ENCODE measurements around the gene RPL28. TPM values are rescaled to one million over a fixed set of nuclear protein-coding genes. Genes with fewer than 3 reads are reported as not detected.

RPL28 gene
- total and polyA plus RNA-seq, 2 of the 4 experiments (the other 2 are of a cell fraction) = 386 to 1,693 TPM

GRCh38 chr19:55391191-55391670 lies 5.5 kb downstream of the RPL28 start:
- POLR2A ChIA-PET (ENCODE audit: unreplicated experiment) = interaction anchor here (0.5 kb wide), 1 partner anchor 23 kb away, joined by 3 read pairs; no protein-coding TSS in a partner anchor
- no peaks in the 10 kb centered on the region for H3K9me3 ChIP-seq (ENCODE audit: control insufficient read depth, insufficient read depth, low read length)
- in situ Hi-C loops (cut with MboI; ENCODE audit: low sequenced_read_pairs) (no loop called here), intact Hi-C loops (cut with micrococcal nuclease) (no loop called here), dilution Hi-C loops (cut with HindIII; ENCODE audit: low sequenced_read_pairs, unreplicated experiment) (no loop called here)
- H3K14ac ChIP-seq (replicated peaks; ENCODE audit: low read depth, low read length) = no peak overlapping the region
- 81% methylated on average over 4 of the region's 12 CpGs; no CpG with 5 or more reads in 1 of the 2 experiments for WGBS, 2 experiments (ENCODE audit: extremely low coverage in 2 of 2, insufficient read length in 1 of 2)
- no peak overlapping the region for H3K9ac ChIP-seq (ENCODE audit: low read depth, low read length)
- H2AK5ac ChIP-seq (ENCODE audit: low read depth, low read length) = 0 out of 2 replicates have a peak overlapping the region, but pooled peaks have one; percentile 18
- H2BK20ac ChIP-seq (ENCODE audit: low read depth, low read length) = no peak overlapping the region
- DNase-seq (no peak), ATAC-seq (ENCODE audit: low read depth) (peak; percentile 8)
- no peak overlapping the region for H3K27ac ChIP-seq (ENCODE audit: insufficient read depth, low read length)
- H3K36me3 ChIP-seq (ENCODE audit: control insufficient read depth, insufficient read depth, low read length) = peaks cover 48% of the 10 kb centered on the region
- H3K9me1 ChIP-seq (ENCODE audit: insufficient read depth, low read length) = peaks cover 31% of the 10 kb centered on the region
- peak overlapping the region; percentile 73; the same call in 1 of the 2 replicates for H3K23ac ChIP-seq (ENCODE audit: low read depth, low read length)
- no peak overlapping the region for H2AK9ac ChIP-seq (replicated peaks; ENCODE audit: low read depth, low read length, poor library complexity)
- peak overlapping the region in 1 of 2 experiments; percentile 21; a peak in 1 of 4 replicates for H4K8ac ChIP-seq (ENCODE audit: low read depth in 2 of 2, low read length in 2 of 2)
- H3K56ac ChIP-seq (ENCODE audit: extremely low read depth, insufficient read depth, low read length) = no peak overlapping the region
- no peak overlapping the region for H4K5ac ChIP-seq (ENCODE audit: low read depth, low read length)
- no peak overlapping the region for H3K4me2 ChIP-seq (ENCODE audit: low read depth, low read length)
- H2BK5ac ChIP-seq (ENCODE audit: low read depth, low read length, poor library complexity, severe bottlenecking) = peak overlapping the region; percentile 52
- no peak overlapping the region for H3K18ac ChIP-seq (ENCODE audit: low read depth, low read length)
- no peak overlapping the region for H2AFZ ChIP-seq (replicated peaks; ENCODE audit: low read length, poor library complexity)
- 0 out of 2 replicates have a peak overlapping the region, but pooled peaks have one; percentile 6 for H3K4ac ChIP-seq (ENCODE audit: low read depth, low read length)
- peaks cover 36% of the 10 kb centered on the region for H3K4me1 ChIP-seq (ENCODE audit: control insufficient read depth, insufficient read depth, low read length)
- H2BK120ac ChIP-seq (ENCODE audit: low read depth, low read length) = no peak overlapping the region
- peaks cover 19 to 63% of the 10 kb centered on the region in 2 experiments for H3K79me1 ChIP-seq (ENCODE audit: low read depth in 1 of 2, low read length in 2 of 2)
- no peak overlapping the region for H3K4me3 ChIP-seq (ENCODE audit: insufficient read depth, low read depth, low read length)
- peaks cover 70% of the 10 kb centered on the region for H4K20me1 ChIP-seq (ENCODE audit: insufficient read depth, low read length)
- TF ChIP-seq BHLHE40 (IDR thresholded peaks at IDR 0.05; ENCODE audit: low read depth, low read length) = no peak
- no peak for TF ChIP-seq SMC3 (IDR thresholded peaks at IDR 0.05; ENCODE audit: low read depth, low read length)
- TF ChIP-seq POLR2A (IDR thresholded peaks at IDR 0.05; ENCODE audit: low read depth, low read length) = peak; percentile 72
- no peak for TF ChIP-seq MXI1 (IDR thresholded peaks at IDR 0.05; ENCODE audit: borderline replicate concordance, low read depth, low read length)
- H2BK15ac ChIP-seq (ENCODE audit: low read depth, low read length) = no peak overlapping the region
- CTCF ChIA-PET = interaction anchor here (0.6 kb wide), 1 partner anchor 31 kb away, joined by 3 read pairs; no protein-coding TSS in a partner anchor
- BruUV-seq (replicated peaks) = no TSS peak
- H4K91ac ChIP-seq (ENCODE audit: insufficient read depth, low read depth, low read length) = no peak overlapping the region
- no peaks in the 10 kb centered on the region for H3K27me3 ChIP-seq (ENCODE audit: control insufficient read depth, insufficient read depth, low read length)

Measured in IMR-90 (cell line).